Measurements from ENCODE around the gene MOBP.
A peak's percentile ranks its signal among the peaks of the same experiment; 100 is the strongest.

The MOBP gene

DNA sequence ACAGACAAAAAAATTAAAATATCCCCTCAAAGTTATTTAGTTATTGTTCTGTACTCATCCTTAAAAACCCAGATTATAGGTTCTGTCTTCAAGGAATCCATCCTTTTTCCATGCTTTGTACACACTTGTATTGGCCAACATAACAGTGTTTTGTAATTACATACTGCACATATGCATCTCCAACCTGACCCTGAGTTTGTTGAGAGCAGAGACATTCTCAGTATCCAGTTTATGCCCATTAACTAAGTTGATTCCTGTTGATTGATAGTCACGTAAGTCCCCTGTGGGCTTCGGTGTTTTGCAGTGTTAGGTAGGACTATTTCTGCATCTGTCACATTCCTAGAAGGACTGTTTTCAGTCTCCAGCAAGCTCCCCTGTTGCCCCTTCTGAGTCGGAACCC lies 33.6 kb downstream of the MOBP start:
- no peak for DNase-seq

- no peak for DNase-seq
Measured at GRCh38 chr3:39501968-39502837, 34.7 kb downstream of the MOBP start.

- DNase-seq: no peak
Measured at GRCh38 chr3:39502838-39503145, 35.3 kb downstream of the MOBP start.

GRCh38 chr3:39505866-39506742 lies 38.6 kb downstream of the MOBP start:
- no peak for DNase-seq

DNA sequence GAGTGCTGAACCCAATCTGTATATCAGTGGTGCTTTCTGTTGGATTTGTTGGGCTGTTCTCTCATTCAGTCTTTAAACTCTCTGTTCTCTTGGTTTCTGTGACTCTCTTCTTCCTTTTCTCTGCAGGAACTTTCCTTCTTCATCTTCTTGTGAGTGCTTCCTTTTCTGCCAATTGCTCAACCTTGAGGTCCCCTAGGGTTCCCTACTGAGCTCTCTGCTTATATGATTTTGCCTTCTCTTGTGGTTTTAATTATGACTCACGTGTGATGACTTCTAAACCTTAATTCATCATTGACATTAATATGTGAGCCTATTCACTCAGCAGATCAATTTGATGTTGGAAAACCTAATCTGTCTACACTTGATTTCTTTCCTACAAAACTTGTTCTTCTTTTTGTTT lies 39.4 kb downstream of the MOBP start:
- no peak for DNase-seq

- DNase-seq: no peak
Measured at GRCh38 chr3:39513791-39514369, 46.4 kb downstream of the MOBP start.

DNA sequence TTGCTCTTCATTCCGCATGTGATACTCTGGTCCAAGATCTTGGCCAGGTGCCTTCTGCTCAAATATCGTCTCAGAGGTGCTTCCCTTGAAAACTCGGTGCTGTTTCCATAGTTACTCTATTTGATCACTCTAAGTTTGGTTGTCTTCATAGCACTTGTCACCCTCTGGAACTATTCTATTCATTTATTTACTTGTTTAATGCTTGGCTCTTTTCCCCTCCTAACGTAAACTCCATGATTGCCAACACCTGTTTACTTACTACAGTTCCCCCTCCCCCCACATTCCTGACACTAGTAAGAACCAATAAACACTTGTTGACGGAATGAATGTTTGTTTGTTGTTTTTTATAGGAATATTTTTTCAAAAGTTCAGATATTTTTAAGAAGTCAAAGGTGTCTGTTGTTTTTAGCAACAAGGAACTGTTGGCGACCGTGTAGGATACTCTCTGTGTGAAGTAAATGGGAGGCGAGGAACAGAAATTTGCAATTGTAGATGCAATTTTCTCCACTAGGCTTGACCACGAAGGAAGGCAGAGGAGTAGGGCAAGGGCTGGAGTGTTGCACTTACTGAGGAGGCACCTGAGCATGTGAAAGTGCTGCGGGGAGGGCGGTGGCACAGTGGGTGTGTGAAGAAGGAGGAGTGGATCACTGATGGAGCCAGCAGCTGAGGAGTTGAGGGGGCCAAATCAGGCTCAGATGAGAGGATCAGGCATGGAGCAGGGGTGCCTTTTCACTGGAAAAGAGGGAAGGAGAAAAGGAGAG lies 48.4 kb downstream of the MOBP start:
- DNase-seq: no peak

DNA sequence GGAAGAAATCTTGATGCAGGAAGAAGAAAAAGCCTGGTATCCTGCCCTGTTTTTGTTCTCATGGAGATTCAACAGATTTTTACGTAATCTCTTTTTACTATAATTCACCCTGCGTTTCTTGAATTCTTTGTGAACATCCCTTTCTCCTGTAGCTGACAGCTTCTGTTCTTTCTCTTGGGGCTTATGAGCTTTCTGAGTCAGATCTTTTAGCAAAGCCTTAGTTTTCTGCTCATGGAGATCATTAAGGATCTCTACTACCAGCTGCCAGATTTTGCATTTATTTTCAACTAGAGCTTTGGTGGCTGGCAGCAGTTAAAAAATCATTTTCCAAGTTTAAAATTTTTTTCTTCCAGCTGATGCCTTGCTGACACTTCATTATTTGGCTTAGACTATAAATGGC lies 51.6 kb downstream of the MOBP start:
- DNase-seq: no peak

- no peak for DNase-seq
Measured at GRCh38 chr3:39519554-39520288, 52.2 kb downstream of the MOBP start.

DNA sequence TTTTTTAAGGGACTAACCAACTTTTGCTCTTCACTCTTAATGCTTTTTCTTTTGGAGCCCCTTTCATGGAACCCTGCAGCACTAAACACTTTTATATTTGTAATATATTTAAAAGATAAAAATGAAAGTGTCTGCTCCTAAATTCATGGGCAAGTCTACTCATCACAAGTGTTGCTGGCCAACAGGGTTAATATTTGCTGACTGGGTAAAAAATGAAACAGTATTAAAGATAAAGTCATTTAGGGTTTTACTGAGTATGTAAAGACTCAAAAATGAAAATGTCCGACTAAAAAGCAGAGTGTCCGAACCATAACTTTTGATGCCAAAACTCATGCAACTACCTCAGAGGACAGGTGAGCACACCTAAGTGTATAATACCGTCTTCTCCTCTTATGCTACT lies 54.0 kb downstream of the MOBP start:
- no peak for DNase-seq

DNA sequence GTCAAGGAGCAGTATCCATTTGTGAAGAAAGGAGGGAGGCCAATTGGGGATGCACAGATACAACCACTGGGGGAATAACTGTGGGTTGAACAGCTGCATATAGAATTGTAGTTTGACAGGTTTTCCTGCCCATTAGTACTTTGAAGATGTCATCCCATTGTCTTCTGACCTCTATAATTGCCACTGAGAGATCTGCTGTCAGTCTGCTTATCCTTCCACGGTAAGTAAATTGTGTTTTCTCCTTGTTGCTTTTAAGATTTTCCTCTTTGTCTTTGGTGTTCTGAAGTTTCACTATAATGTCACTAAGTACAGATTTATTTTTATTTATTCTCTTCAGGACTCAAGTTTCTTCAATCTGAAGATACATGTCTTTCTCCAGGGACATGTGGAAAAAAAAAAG lies 56.6 kb downstream of the MOBP start:
- no peak for DNase-seq

DNA sequence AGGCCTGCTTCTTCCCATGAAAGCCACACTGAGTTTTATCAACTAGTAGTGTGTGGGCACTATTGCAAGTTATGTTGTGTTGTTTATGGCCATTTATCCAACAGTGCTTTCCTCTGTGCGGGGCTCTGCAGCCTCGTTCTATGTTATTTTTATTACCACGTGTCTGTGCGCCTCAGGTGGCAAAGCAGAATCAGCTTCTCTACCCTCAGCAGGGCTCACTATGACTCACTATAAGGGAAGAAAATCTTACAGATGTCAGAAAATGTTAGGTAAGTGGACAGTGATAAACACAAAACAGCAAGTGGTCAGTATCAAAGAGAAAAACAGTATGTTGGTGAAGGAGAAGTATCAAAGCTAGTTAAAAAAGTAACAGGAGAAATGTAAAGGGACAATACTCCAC lies 61.4 kb downstream of the MOBP start:
- DNase-seq: no peak

GRCh38 chr3:39529577-39529976 lies 62.1 kb downstream of the MOBP start:
- no peak for DNase-seq

- no peak for DNase-seq
Measured at GRCh38 chr3:39531066-39531465, 63.6 kb downstream of the MOBP start.

DNA sequence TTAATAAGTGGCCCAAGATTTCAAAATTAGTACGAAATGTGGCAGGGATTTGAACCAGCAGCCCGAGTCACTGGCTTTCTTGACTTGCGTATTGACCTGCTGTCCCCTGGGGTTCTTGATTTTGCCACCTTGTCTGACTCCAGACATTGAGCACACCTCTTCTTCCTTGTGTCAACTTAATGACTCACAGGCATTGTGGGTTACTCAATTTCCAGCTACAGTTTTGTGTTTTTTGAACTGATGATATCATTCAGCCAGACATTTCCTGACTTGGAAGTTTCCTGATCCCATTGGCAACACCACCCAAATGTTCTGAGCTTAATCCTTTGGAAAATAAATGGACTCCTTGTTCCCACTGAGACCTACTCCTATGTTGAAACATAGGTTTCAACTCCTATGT lies 64.2 kb downstream of the MOBP start:
- no peak for DNase-seq

- no peak for DNase-seq
Measured at GRCh38 chr3:39532777-39533176, 65.3 kb downstream of the MOBP start.

GRCh38 chr3:39533226-39533625 lies 65.7 kb downstream of the MOBP start:
- no peak for DNase-seq

- DNase-seq: no peak
Measured at GRCh38 chr3:39540162-39540921, 72.9 kb downstream of the MOBP start.

- DNase-seq: no peak
Measured at GRCh38 chr3:39541442-39541841, 74.0 kb downstream of the MOBP start.

DNA sequence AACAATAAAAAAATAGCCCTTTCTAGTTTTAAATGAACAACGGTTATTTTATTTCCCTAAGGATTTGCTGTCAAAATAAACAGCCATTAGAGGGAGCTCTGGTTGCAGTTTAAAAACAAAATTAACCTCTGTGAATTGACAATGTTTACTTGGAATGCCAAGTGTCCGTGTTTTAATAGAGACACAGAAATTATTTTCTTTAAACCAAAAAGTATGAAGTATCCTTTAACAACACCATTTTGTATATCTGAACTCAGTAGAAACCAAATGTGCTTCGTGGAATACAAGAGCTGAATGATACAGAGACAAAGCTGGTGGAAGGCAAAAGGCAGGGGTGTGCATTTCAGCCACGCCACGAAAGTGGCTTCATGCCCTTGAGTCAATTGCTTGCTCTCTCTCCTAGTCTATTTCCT lies 74.4 kb downstream of the MOBP start:
- peak; percentile 4 for DNase-seq

DNA sequence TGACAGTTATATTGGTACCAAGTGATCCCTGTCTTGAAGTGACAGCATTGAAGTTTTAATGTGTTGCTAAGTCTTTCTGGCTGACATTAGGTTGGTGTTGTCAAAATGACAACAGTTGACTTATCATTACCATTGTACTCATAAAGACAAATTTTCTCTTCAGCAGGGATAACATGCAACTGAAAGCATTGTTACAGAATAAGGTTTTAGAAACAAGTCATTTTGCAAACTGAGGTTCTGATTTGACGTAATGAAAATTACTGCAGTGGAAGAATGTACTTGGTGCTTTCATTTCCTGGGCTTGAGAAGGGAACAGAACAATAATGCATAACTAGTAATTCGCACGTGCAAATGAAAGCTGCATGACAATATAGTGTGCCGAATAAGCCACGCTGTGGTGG lies 75.1 kb downstream of the MOBP start:
- no peak for DNase-seq

- no peak for DNase-seq
Measured at GRCh38 chr3:39548282-39548681, 80.8 kb downstream of the MOBP start.
